DMS 273 (cell line): ENCODE measurements around the gene KIAA0930.

Experiments
- DNase-seq: peaks from one replicate; lab custom pipeline; 2025; ENCODE audit not compliant: unreplicated experiment; lab: John Stamatoyannopoulos, UW

Gene KIAA0930

GRCh38 chr22:45154383-45154782 is 86.3 kb downstream of the KIAA0930 start:
- no peak for DNase-seq

DNA sequence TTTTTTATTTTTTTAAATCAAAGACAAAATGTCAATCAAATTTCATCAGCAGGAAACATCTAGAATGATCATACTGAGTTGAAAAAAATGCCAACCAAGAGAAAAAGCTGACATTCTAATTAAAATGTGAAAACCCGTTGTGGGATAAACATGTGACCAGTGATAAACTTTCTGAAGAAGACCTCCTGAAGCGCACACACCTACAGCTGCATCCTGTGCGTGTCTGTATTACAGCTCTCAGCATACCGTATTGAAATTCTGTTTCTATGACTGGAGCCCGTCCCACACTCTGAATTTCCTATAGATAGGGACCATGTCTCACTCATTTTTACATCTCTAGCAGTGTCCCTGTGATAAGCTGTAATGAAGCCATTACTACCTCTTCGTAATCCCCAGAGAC is 89.2 kb downstream of the KIAA0930 start:
- no peak for DNase-seq

- DNase-seq, result no peak
Measured at GRCh38 chr22:45150139-45150538, 90.6 kb downstream of the KIAA0930 start.

DNA sequence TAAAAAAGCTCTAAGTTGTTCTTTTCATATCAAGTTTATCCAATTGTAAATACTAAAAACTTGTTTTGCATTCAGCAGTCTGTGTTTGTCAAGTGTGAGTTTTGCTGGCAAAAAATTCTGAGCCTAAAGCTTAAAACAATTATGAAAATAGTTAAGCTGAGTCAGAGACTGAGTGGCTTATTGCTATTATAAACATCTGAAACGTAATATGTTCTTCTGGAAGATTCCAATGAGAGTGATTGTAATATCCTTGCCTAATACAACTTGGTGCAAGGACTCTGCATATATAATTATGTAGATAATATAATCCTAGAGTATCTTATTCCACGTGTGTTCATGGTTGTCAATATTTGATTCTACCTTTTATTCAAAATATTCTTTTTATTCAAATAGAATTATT is 91.0 kb downstream of the KIAA0930 start:
- DNase-seq, result no peak

- no peak for DNase-seq
Measured at GRCh38 chr22:45144916-45145315, 95.8 kb downstream of the KIAA0930 start.

DNA sequence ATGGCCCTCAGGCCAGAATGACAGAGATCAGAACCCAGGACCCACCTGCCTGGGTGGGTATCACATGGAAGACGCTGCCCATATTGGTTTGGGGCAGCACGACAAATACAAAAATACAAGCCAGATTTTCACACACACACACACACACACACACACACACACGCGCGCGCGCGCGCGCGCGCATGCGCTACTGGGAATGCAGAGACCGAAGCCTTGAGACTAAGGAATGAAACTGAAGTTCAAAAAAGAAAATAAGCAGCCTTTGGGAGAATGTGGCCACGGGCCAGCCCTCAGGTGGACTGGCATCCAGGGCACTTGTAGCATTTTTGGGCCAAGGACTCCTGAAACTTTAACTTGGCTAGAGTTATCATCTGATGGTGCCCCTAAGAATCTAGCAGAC is 98.3 kb downstream of the KIAA0930 start:
- no peak for DNase-seq
